Measurements from ENCODE around the gene NDUFB6. TPM values are rescaled to one million over a fixed set of nuclear protein-coding genes. Genes with fewer than 3 reads are reported as not detected.

The NDUFB6 gene
- total RNA-seq, 4 donors from 2014 or later, result 29.9 to 61.0 (median 41.1) TPM

DNA sequence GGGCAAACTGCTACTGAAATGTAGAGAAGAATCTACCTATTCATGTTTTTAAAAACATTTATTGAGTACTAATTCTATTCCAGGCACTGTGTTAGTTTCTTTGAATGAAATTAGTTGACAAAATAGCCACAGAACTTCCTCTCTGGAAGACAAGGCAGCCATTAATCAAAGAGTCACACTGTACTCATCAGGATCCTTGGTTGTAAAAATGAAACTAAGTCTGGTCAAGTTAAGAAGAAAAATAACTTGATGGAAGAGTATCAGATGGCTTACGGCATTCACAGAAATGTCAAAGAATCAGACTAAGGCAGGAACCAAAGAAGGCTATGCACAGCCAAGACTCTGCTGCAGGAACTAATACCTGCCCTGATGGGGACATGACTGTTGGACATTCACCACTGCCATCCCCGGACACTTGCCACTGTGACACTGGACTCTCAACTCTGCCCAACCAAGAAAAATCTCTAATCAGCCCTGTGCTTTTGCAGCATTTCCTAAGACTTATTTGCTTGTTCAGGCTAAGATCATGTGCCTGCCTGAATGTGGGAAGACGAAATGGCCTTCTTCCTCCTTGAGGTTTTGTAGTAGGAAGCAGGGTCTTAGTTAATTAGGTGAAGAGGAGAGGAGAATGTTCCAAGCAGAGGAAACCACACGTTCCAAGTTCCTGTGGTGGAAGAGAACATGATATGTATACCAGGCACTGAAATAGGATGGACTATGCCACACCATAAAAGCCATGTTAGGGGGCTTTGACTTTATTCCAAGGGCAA lies 23.3 kb upstream of the NDUFB6 start:
- Histone ChIP-seq H3K27me3 (no peaks in the 10 kb centered on the region), H3K36me3 (no peaks in the 10 kb centered on the region), H3K27ac (no peak overlapping the region), H3K4me1 (no peaks in the 10 kb centered on the region), H3K9me3 (no peaks in the 10 kb centered on the region), H3K4me3 (no peak overlapping the region)
- TF ChIP-seq POLR2AphosphoS5 (IDR thresholded peaks at IDR 0.05) (no peak), EP300 (IDR thresholded peaks at IDR 0.05) (no peak), POLR2A (IDR thresholded peaks at IDR 0.05) (no peak)
- TF ChIP-seq, protein P1, sequence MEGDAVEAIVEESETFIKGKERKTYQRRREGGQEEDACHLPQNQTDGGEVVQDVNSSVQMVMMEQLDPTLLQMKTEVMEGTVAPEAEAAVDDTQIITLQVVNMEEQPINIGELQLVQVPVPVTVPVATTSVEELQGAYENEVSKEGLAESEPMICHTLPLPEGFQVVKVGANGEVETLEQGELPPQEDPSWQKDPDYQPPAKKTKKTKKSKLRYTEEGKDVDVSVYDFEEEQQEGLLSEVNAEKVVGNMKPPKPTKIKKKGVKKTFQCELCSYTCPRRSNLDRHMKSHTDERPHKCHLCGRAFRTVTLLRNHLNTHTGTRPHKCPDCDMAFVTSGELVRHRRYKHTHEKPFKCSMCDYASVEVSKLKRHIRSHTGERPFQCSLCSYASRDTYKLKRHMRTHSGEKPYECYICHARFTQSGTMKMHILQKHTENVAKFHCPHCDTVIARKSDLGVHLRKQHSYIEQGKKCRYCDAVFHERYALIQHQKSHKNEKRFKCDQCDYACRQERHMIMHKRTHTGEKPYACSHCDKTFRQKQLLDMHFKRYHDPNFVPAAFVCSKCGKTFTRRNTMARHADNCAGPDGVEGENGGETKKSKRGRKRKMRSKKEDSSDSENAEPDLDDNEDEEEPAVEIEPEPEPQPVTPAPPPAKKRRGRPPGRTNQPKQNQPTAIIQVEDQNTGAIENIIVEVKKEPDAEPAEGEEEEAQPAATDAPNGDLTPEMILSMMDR (IDR thresholded peaks at IDR 0.05), result no peak
- WGBS, result 70% methylated on average over 4 of the region's 4 CpGs
- DNase-seq (ENCODE audit: low spot score in 2 of 2), result no peak

DNA sequence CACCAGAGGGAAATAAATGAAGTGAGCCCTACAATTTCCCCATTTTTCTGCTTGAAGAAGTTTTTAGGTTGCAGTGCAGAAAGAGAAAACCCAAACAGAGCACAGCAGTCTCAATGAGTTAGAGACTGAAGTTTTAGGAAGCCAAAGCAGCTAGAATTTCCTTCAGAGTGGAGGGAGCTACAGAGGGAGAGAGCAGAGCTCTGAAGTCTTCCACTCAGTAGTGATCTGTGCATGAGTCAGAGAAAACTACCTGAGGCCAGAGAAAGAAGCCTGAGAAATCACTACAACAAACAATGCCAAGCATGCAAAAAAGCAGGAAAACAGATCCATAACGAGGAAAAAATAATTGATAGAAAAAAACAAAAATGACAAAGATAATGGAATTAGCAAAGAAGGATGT lies 17.9 kb upstream of the NDUFB6 start:
- 52% methylated on average over 1 of the region's 1 CpG for WGBS
- peaks cover under 1% of the 10 kb centered on the region for H3K27me3 ChIP-seq
- no peaks in the 10 kb centered on the region for H3K4me1 ChIP-seq

DNA sequence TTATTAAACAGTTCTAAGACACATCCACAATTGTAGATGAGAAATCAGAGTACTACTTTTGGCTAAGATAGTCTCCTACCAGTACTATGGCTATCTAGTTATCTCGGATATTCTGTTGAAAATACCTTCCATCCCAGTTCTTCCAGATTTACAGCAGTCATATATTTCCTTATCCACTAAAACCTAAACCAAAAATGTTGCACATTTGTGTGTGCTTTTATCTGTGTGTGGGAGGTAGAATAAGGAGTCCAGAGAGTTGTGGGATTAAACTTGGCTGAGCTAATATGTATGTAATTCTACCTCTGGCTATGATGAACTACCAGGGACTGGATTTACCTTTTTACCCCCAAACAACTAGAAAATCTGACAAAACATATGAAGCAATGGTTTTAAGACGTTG lies 17.5 kb upstream of the NDUFB6 start:
- H3K4me3 ChIP-seq, result no peak overlapping the region
- DNase-seq (ENCODE audit: low spot score in 2 of 2), result no peak
- H3K9me3 ChIP-seq, result no peaks in the 10 kb centered on the region
- WGBS, result 72% methylated on average over 2 of the region's 2 CpGs
- H3K27me3 ChIP-seq, result peaks cover 3% of the 10 kb centered on the region
- H3K4me1 ChIP-seq, result no peaks in the 10 kb centered on the region
- no peaks in the 10 kb centered on the region for H3K36me3 ChIP-seq
- no peak overlapping the region for H3K27ac ChIP-seq
- TF ChIP-seq, protein P1 (IDR thresholded peaks at IDR 0.05), result no peak
- no peak for TF ChIP-seq POLR2AphosphoS5 (IDR thresholded peaks at IDR 0.05)
- no peak for TF ChIP-seq EP300 (IDR thresholded peaks at IDR 0.05)
- TF ChIP-seq POLR2A (IDR thresholded peaks at IDR 0.05), result no peak

More for the DNA sequence above, 17.9 kb upstream of the NDUFB6 start:
- H3K36me3 ChIP-seq, result no peaks in the 10 kb centered on the region
- no peak overlapping the region for H3K4me3 ChIP-seq
- TF ChIP-seq EP300 (IDR thresholded peaks at IDR 0.05), result no peak
- no peak for TF ChIP-seq POLR2A (IDR thresholded peaks at IDR 0.05)
- TF ChIP-seq, protein P1 (IDR thresholded peaks at IDR 0.05), result no peak
- TF ChIP-seq POLR2AphosphoS5 (IDR thresholded peaks at IDR 0.05), result no peak
- H3K9me3 ChIP-seq, result no peaks in the 10 kb centered on the region
- no peak overlapping the region for H3K27ac ChIP-seq
- no peak for DNase-seq (ENCODE audit: low spot score in 2 of 2)

DNA sequence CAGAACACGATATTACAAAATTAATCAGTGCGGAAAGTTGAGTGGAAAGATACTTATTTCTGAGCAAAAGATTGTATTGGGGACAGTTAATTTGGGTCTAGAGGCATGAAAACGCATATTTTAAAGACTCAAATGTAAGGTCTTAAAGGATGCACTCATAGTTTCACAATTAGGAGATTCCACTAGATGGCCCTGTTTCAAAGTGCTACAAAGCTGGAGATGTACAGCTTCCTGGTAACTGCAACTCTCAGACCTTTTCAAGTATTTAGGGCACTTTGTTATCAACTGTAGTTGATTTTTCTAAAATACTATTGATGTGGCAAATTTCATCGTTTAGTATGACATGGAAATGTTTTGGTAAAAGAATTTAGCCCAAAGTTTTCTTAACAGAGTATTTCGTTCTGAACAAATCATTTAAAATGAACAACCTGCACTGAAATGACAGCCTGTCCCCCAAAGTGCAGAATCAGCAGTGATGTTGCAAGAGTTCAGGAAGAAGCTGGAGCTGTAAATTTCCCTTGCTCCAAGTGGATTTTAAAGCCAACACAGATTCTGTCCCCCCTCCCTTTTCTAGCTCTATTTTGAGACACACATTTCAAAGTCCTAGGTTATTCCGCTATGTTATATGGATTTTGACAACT lies 16.2 kb upstream of the NDUFB6 start:
- Histone ChIP-seq H3K4me1 (no peaks in the 10 kb centered on the region), H3K36me3 (no peaks in the 10 kb centered on the region), H3K27me3 (peaks cover 5% of the 10 kb centered on the region), H3K27ac (no peak overlapping the region), H3K9me3 (no peaks in the 10 kb centered on the region), H3K4me3 (no peak overlapping the region)
- WGBS, result 50% methylated on average over 6 of the region's 6 CpGs
- TF ChIP-seq, protein P1 (IDR thresholded peaks at IDR 0.05), result no peak
- TF ChIP-seq POLR2A (IDR thresholded peaks at IDR 0.05), result no peak
- no peak for DNase-seq (ENCODE audit: low spot score in 2 of 2)

DNA sequence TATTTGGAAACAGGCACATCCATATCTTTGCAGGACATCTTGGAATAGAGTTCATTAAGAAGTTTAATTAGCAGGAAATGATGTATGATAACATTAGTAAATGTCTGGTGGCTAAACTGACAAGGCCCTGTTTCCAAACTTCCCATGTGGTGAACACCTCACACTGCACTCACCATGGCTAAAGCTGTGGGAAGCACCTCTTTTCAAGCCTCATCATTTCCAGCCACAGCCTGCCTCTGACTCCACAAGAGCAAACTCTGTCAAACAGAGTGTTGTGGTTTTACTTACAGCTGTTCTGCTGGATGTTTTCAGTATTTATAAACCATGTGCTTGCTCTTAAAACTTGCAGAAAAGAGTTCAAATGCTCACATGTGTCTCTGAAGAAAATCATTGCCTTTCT lies 14.9 kb upstream of the NDUFB6 start:
- no peaks in the 10 kb centered on the region for H3K36me3 ChIP-seq

More for the DNA sequence above, 14.9 kb upstream of the NDUFB6 start:
- no peak for DNase-seq (ENCODE audit: low spot score in 2 of 2)
- Histone ChIP-seq H3K4me1 (no peaks in the 10 kb centered on the region), H3K27ac (no peak overlapping the region), H3K27me3 (peaks cover 6% of the 10 kb centered on the region), H3K9me3 (no peaks in the 10 kb centered on the region), H3K4me3 (no peak overlapping the region)
- TF ChIP-seq POLR2A (IDR thresholded peaks at IDR 0.05), result no peak
- no peak for TF ChIP-seq EP300 (IDR thresholded peaks at IDR 0.05)
- TF ChIP-seq POLR2AphosphoS5 (IDR thresholded peaks at IDR 0.05), result no peak
- TF ChIP-seq, protein P1 (IDR thresholded peaks at IDR 0.05), result no peak
